Kidney (tissue), 14 donors: ENCODE results near the gene COQ10B. TPM values are rescaled to one million over a fixed set of nuclear protein-coding genes. Genes with fewer than 3 reads are reported as not detected.
A peak's percentile ranks its signal among the peaks of the same experiment; 100 is the strongest.

Experiments used
- DNase-seq, 5 donors: peaks; one replicate each; pipeline ENCODE4 v3.0.0-alpha.2; 2013 to 2020
- FAIRE-seq: peaks from 2 replicates; lab custom pipeline; 2012; peaks lifted over from hg19 to GRCh38; lab: Jason Lieb, UNC
- H3K27ac ChIP-seq, 2 donors: one replicate each; pipeline ENCODE4 v1.7.0; 2013; ENCODE audit warnings: low read depth in 2 of 2, low read length in 2 of 2, inconsistent platforms in 1 of 2
- H3K27me3 ChIP-seq: one replicate; pipeline ENCODE4 v1.7.1; 2013; ENCODE audit warnings: low read length, inconsistent platforms; ENCODE audit not compliant: control insufficient read depth, insufficient read depth
- H3K36me3 ChIP-seq, 3 donors: one replicate each; pipeline versions ENCODE4 v1.7.0 to v1.7.1; 2013; ENCODE audit warnings: low read length in 3 of 3, control low read depth in 1 of 3, inconsistent platforms in 1 of 3; ENCODE audit not compliant: insufficient read depth in 3 of 3, control insufficient read depth in 2 of 3
- H3K4me1 ChIP-seq, 3 donors: one replicate each; pipeline versions ENCODE4 v1.7.0 to v1.7.1; 2013; ENCODE audit warnings: low read length in 3 of 3, inconsistent platforms in 1 of 3, low read depth in 1 of 3; ENCODE audit not compliant: control insufficient read depth in 2 of 3, insufficient read depth in 2 of 3
- H3K4me3 ChIP-seq, 3 donors: one replicate each; pipeline versions ENCODE4 v1.7.0 to v1.8.1; 2013; ENCODE audit warnings: low read length in 3 of 3, control low read depth in 1 of 3, inconsistent platforms in 1 of 3
- H3K9ac ChIP-seq, 3 donors: one replicate each; pipeline versions ENCODE4 v1.7.0 to v1.7.1; 2013; ENCODE audit warnings: low read length in 3 of 3, control low read depth in 1 of 3, inconsistent platforms in 1 of 3
- H3K9me3 ChIP-seq, 3 donors: one replicate each; pipeline versions ENCODE4 v1.7.0 to v1.7.1; 2013; ENCODE audit warnings: low read length in 3 of 3, control low read depth in 1 of 3, inconsistent platforms in 1 of 3; ENCODE audit not compliant: control insufficient read depth in 2 of 3, insufficient read depth in 1 of 3
- CTCF ChIP-seq: IDR thresholded peaks from 3 replicates; pipeline ENCODE4 v1.5.1; 2012; ENCODE audit warnings: mild to moderate bottlenecking, moderate library complexity, borderline replicate concordance; ENCODE audit not compliant: insufficient read depth; ENCODE audit errors: extremely low read depth
- intact Hi-C: fragments of 100-400 bp; cut with DNase I; formaldehyde crosslinking; loops from one replicate; pipeline ENCODE4 v1.11.1; 2022
- polyA plus RNA-seq: library from polyadenylated mRNA; stranded (reverse); fragments of 350-450 nt; fragmentation: Illumina TruSeq; extraction: RNeasy Lipid Tissue Mini Kit (QIAGEN cat#74804); gene quantifications from one replicate; pipeline ENCODE4 v1.2.3, GENCODE V29; 2014; ENCODE audit warnings: low read depth, low replicate concordance; ENCODE audit not compliant: insufficient read depth
- total RNA-seq: library from RNA; stranded (reverse); fragmentation: NEBNext Ultra II Directional; extraction: Animal tissue kit (Norgen Biotek cat#: 25700); gene quantifications from one replicate; pipeline ENCODE4 v1.2.1, GENCODE V29; 2021
- donor health status: control.
- donor health status: control.
- donor health status: control.
- donor health status: control.
- donor health status: control.
- donor health status: DM: yes; HTN: yes; CAD: no.
- donor health status: Normal renal cell carcinoma (clear cell type).

The COQ10B gene
- total and polyA plus RNA-seq, 2 donors from 2014 or later, result 28.6 to 31.2 TPM

DNA sequence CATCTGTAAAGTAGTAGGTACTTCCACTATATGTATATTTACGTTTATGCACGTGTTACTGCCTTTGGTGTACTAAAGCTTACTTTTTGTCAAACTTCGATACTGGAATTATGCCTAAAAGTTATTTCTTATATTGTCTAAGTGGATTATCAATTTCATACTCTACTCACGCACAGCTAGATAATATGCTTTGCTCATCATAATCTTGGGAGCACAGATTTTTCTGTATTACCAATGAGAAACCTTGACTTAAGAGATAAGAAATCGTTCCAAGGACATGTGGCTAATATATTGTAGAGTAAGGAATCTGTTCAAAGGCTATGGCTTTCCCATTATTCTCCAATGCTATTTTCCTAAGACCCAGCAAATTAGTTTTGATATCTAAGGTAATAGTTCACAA lies 53.3 kb downstream of the COQ10B start:
- no peaks in the 10 kb centered on the region for H3K27me3 ChIP-seq
- H3K9me3 ChIP-seq, result no peaks in the 10 kb centered on the region
- intact Hi-C loops, result no loop called here
- peaks cover 2 to 20% (median 5%) of the 10 kb centered on the region in 3 donors for H3K36me3 ChIP-seq
- FAIRE-seq, result no peak
- no peak for TF ChIP-seq CTCF
- no peak overlapping the region for H3K27ac ChIP-seq
- H3K4me3 ChIP-seq, result no peak overlapping the region
- no peaks in the 10 kb centered on the region for H3K4me1 ChIP-seq
- no peak for DNase-seq
- no peak overlapping the region for H3K9ac ChIP-seq

GRCh38 chr2:197513915-197514314 lies 60.6 kb downstream of the COQ10B start:
- Histone ChIP-seq H3K9ac (no peak overlapping the region), H3K36me3 (no peaks in the 10 kb centered on the region), H3K27me3 (no peaks in the 10 kb centered on the region), H3K4me1 (peaks cover 4 to 7% (median 5%) of the 10 kb centered on the region in 3 donors), H3K27ac (no peak overlapping the region), H3K4me3 (no peak overlapping the region), H3K9me3 (no peaks in the 10 kb centered on the region)
- TF ChIP-seq CTCF, result no peak
- FAIRE-seq (no peak), DNase-seq (no peak)
- intact Hi-C loops, result no loop called here

- intact Hi-C loops, result no loop called here
- no peaks in the 10 kb centered on the region for H3K9me3 ChIP-seq
- no peaks in the 10 kb centered on the region for H3K36me3 ChIP-seq
- DNase-seq, result peak in 1 of 5 donors; percentile 18
- H3K4me3 ChIP-seq, result peak overlapping the region; percentile 61 to 90 (median 81)
- H3K27me3 ChIP-seq, result no peaks in the 10 kb centered on the region
- H3K9ac ChIP-seq, result peak overlapping the region; percentile 75 to 96 (median 94)
- FAIRE-seq, result no peak
- TF ChIP-seq CTCF, result no peak
- peak overlapping the region; percentile 78 to 92 for H3K27ac ChIP-seq
- H3K4me1 ChIP-seq, result peaks cover 4 to 7% (median 5%) of the 10 kb centered on the region in 3 donors
These were observed 61.4 kb downstream of the COQ10B start for GRCh38 chr2:197514754-197515153.

- TF ChIP-seq CTCF, result no peak
- H3K9me3 ChIP-seq, result no peaks in the 10 kb centered on the region
- peaks cover 4 to 7% (median 5%) of the 10 kb centered on the region in 3 donors for H3K4me1 ChIP-seq
- H3K27ac ChIP-seq, result peak overlapping the region; percentile 78 to 92
- H3K9ac ChIP-seq, result peak overlapping the region; percentile 75 to 96 (median 94)
- DNase-seq, result no peak
- no peaks in the 10 kb centered on the region for H3K27me3 ChIP-seq
- no peaks in the 10 kb centered on the region for H3K36me3 ChIP-seq
- no peak for FAIRE-seq
- peak overlapping the region; percentile 61 to 90 (median 81) for H3K4me3 ChIP-seq
- intact Hi-C loops, result no loop called here
These were observed 62.0 kb downstream of the COQ10B start for GRCh38 chr2:197515315-197515738.
